Suppressor macrophage treated with lipopolysaccharide for 1 hour (primary cell): ENCODE data around the gene USP47.

Source experiments
- DNase-seq, 3 donors: peaks; one replicate each; pipeline ENCODE4 v3.0.0-alpha.2; 2020 to 2022

Gene USP47

DNA sequence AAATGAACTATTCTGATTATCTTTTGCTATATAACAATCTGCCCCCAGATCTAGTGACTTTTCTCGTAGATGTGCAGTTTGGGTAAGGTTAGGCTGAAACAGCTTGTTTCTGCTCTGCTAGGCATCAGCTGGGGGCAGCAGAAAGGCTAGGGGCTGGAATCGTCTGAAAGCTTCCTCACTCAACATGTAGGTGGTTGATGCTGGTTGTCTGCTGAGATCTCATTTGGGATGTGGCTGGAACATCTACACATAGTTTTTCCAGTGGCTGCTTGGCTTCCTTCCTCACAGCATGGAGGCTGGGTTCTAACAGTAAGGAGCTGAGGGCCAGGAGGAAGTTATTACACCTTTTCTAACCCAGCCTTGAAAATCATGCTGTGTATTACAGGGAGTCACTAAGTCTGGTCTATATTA lies 30.2 kb downstream of the USP47 start:
- no peak for DNase-seq

DNA sequence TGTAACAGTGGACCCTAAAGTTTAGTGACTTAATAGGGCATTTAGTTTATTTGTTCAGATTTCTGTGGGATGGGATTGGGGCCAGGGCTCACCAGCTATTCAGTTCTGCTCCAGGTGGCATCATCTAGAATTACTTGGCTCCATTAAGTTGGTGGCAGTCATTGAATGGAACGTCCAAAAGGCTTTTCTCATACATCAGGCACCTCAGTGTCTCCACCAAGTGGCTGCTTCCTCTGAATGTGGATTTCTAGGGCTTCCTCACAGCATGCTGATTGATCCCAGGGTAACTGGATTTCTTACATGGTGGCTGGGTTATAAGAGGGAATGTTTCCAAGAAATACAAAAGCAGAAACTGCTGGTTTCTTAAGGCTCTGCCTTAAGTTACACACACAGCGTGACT lies 34.7 kb downstream of the USP47 start:
- DNase-seq: peak in 2 of 3 donors; percentile 13 to 19

DNA sequence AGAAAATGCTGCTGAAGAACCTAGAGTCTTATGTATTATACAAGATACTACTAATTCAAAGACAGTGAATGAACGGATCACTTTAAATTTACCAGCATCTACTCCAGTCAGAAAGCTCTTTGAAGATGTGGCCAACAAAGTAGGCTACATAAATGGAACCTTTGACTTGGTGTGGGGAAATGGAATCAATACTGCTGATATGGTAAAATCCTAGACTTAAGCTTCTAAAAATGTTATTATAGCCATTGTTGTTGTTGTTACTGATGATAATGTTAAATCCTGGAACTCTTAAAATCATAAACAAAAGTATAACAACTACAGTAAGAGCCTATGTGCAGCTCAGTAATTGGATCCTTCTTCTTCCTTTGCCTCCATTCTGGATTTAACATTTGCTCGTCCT lies 38.4 kb downstream of the USP47 start:
- no peak for DNase-seq

DNA sequence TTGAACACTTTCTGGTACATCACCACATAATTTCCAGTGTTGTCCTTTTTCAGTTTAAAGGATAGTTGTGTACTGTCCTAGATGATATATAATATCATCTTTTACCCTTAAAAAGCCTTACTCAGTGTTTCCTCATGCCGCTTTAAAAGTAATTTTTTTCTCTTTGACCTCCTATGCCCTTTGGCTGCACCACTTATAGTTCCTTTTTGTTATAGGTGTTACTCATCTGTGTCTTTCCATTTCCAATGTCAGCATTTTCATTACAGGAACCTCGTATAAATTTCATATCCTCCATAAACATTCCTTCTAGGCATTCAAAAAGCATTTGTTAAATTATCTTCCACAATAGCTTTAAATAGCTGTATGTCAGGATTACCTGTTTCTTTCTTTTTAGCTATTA lies 40.8 kb downstream of the USP47 start:
- DNase-seq: peak; percentile 41 to 75 (median 68)

DNA sequence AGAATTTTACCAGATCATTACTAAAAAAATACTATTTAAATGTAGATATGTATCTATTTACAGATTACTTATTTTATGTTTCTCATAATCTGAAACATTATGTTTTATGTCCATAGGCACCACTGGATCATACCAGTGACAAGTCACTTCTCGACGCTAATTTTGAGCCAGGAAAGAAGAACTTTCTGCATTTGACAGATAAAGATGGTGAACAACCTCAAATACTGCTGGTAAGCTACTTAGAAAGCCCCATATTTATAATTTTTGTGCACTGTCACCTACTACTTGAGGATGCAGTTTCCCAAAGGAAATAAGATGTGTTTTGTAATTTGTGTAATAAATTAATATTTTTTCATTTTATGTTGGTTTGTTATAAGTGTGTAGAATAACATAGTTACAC lies 42.6 kb downstream of the USP47 start:
- no peak for DNase-seq

DNA sequence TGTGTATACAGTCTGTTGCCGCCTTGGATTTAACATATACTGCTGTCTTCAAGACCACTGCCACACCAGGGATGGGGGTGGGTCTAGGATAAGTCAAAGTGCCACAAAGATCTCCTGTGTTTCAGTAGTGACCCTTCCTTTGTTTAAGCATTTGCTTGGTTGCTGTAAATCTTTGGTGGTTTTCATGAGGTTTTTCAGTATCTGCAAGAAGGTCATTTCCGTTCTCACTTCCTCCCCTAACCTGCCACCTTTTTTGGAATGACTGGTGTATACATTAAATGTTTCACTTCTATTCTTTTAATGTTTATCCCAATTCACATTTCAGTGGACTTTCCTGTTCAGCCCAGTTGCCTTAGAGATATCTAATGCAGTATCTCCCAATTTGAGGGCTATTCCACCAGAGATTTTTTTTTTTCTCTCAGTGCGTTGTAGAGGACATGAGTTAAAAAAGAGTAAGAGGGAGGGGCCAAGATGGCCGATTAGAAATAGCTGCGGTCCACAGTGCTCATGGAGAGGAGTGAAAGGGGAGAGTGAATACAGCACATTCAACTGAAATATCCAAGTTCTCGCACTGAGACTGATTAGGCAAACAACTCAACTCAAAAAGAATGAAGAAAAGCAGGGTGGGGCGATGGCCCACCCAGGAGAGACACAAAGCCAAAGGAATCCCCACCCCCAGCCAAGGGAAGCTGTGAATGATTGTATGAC lies 43.2 kb downstream of the USP47 start:
- no peak for DNase-seq

DNA sequence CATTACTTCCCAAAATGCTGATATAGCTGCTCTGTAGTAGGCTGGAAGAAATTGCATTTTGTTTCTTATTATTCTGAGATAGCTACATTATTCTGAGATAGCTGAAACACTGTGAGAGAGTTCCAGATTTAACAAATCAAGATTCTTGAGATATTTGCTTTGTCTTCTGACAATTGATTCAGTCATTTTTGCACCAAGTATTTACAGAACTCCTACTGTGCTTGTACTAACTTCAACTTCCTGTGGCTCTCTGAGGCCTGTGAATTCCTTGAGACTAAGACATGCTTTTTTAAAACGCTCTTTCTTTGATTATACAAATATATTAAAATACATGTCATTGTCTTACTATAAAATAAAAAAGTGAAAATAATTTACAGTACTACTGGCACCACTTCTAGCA lies 52.7 kb downstream of the USP47 start:
- no peak for DNase-seq

DNA sequence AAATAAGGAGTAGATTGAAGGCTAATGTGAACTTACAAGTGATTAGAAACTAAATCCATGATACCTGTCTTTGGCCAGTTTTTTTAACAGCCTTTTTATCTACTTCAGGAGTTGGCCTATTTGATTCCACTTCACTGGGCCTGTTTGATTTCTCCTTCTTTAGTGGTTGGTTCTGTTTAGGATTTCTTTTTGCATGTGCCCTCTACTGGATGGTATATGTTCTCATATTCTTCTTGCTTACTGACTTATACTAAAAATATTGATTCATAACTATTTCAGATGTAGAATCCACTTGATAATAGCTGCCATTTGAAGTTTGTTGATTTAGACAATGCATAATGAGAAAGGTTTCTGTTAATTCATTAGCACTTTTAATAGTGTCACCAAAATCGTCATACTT lies 53.9 kb downstream of the USP47 start:
- DNase-seq: no peak

DNA sequence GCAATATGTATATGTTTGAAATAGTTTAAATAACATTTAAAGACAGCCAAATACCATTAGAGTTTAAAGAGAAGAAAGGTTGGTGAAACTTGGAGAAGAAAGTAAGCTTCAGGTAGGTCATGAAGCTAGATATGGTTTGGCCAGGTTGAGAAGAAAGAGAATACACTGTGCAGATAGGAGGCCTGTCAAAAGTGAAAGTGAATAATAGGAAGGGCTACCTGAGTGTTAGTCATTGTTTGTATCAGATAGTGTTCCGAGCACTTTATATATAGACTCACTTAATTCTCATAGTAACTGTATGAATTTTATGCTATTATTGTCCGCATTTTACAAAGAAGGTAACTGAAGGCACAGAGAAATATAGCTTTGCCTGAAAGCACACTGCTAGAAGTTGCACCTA lies 56.9 kb downstream of the USP47 start:
- DNase-seq: no peak

DNA sequence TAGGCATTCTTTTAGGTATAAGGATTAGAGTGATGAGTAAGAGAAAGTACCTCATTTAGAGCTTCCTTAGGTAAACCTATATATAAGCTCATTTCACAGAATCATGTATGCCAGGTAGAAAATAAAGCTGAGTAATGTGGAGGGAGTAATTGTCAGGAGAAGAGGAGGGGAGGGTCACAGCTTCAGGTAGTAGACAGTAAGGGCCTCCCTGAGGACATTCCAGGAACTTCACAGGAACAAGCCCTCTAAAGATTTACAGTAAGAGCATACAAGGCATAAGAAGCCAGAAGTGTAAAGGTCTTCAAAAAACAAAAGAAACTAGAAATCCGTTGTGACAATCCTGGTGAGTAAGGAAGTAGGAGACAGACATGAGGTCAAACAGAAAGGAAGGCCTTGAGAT lies 57.6 kb downstream of the USP47 start:
- DNase-seq: no peak

DNA sequence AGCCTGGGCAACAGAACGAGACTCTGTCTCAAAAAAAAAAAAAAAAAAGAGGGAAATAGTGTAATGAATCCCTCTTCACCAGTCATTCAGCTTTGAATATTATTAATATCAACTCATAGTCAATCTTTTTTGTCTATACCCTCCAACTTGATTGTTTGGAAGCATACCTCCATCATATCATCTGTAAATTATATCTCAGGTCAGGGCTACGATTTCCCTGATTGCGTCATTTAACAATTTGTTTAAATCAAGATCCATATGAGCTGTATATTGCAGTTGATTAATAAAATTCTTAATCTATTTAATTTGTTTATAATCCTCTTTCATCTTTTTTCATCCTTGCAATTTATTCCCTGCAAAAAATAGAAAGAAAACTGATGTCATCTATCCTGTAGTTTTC lies 60.2 kb downstream of the USP47 start:
- no peak for DNase-seq

DNA sequence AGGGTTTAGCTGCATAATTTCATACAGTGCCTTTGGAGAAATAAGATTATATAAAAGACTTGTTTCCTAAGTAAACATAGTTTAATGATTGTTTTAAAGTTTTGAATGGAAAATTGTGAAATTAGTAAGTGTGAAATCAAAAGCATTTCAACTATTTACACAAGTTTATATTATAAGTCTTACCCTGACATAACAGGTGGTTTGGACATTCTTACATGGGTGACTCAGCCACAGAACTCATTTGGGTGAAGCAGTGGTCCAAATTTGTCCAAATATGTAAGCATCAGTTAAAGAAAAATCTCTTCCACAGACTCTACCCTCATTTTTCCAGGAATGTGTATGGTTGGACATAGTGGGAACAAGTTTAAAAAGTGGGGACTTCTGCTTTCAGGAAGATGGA lies 68.0 kb downstream of the USP47 start:
- no peak for DNase-seq

DNA sequence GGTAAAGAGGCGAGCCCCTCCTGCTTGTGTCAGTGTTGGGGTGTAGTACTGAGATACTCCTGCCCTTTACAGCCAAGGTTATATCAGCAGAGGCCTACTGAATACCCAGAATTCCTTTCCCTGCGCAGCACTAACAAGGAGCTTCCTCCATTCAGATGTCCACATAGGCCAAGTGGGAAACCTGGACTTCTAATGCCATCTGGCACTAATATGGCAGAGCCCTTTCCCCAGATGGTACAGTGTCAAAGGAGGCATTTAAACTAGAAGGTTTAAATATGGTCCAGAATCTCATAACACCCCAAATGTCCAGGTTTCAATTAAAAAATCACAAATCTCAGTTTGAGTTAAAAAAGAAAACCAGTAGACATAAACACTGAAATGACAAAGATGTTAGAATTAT lies 68.8 kb downstream of the USP47 start:
- no peak for DNase-seq

DNA sequence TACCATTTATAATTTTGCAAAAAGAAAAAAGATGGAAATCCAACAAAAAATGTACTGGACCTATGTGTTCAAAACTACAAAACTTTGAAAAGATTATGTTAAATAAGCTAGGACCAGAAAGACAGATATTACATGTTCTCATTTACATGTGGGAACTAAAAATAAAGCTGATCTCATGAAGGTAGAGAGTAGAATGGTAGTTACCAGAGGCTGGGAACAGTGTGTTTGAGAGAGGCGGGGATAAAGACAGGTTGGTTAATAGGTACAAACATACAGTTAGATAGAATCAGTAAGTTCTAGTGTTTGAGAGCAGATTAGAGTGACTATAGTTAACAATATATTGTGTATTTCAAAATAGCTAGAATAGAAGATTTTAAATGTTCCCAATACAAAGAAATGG lies 71.6 kb downstream of the USP47 start:
- no peak for DNase-seq

DNA sequence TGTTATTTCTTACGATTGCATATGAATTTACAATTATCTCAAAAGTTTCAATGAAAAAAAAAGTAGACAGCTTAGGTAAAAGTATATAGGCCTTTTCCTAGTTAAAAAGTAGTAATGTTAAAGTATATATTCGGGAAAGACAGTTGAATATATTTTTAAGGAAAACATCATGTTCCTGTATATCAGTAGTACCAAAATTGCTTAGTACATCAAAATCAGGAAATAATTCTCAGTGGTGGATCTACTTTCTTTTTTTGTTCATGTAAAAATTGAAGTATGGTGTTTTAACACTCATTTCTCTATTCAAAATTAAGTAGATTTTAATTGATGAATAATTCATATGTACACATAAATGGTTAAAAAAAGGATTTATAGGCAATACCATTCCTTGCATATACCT lies 73.9 kb downstream of the USP47 start:
- DNase-seq: no peak

DNA sequence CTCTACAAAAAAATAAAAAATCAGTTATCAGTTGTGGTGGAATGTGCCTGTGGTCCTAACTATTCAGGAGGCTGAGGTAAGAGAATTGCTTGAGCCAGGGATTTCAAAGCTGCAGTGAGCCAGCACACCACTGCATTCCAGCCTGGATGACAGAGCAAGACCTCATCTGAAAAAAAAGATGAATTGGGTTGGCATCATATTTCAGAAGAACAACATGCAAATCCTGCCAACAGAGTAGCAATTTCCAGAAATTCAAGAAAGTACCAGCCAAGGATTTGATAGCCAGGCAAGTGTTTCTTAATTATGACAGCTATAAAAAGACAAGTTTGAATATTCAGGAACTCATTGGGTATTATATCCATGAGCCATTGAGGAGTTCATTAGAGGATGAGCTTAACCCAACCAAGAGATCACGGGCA lies 75.2 kb downstream of the USP47 start:
- DNase-seq: no peak

DNA sequence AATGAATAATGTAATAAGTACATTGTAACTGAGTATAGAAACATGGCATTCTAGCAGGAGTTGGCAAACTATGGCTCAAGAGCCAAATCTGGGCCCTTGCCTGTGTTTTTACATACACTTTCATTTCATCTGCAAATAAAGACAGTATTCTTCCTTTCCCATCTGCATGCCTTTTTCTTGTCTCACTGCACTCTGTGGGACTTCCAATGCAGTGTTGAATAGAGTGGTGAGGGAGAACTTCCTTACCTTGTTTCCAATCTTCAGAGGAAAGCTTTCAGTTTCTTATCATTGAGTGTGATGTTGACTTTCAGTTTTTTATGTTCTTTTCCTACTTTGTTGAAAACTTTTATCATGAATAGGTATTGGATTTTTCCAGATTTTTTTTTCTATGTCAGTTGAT lies 82.1 kb downstream of the USP47 start:
- DNase-seq: no peak

DNA sequence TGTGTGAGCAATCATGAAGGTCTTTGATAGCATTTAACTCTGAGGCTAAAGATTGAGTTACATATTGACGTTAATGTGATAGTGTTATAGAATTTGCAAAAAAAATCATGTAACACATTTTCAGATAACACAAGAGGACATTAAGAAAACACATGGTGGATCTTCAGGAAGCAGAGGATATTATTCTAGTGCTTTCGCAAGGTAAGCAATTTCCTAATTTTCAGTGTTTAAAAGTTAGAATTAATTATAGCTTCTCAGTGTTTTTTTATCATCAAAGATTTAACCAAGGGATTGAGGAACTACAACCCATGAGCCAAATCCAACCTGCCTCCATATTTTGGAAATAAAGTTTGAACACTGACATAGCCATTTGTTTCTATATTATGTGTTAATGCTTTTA lies 88.1 kb downstream of the USP47 start:
- DNase-seq: no peak

DNA sequence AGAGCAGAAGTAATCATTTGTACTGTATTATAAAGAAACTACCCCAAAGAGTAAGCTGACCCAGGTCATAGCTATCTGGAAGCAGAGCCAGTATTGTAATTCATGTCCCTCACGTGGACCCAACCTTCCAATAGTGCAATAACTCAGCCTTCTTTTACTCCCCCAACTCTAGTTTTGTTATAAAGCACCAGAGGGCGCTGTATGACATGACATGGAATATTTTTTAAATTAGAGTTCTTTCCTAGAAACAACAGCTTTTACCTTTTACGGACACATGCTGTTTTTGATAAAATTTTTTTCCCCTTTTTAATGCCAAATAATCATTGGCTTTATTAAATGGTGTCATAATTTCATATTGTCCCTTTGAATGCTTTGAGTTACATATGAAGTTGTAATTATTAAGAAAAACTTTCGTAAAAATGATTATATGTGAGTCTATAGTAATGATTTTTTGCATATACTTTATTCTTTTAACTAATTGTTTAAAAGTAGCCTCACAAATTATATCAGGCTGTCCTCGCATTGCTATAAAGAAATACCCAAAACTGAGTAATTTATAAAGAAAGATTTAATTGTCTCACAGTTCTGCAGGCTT lies 89.8 kb downstream of the USP47 start:
- peak; percentile 59 to 68 (median 59) for DNase-seq

DNA sequence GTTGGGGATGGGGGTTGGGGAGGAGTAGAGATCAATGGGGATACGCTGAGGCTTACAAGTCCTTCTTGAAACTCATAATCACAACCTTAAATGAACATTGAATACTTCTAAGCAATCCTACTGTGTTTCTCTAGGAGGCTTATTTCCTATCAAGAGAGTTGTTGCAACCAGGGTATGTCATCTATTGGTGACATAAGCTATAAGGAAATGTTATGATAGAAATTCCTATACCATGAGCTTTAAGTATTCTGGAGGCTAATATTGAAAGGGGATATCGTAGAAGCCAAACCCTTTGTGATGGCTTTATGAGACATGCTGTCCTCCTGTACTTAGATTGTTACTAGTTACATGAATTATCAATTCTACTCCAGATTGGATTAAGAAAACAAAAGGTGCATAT lies 93.8 kb downstream of the USP47 start:
- no peak for DNase-seq

DNA sequence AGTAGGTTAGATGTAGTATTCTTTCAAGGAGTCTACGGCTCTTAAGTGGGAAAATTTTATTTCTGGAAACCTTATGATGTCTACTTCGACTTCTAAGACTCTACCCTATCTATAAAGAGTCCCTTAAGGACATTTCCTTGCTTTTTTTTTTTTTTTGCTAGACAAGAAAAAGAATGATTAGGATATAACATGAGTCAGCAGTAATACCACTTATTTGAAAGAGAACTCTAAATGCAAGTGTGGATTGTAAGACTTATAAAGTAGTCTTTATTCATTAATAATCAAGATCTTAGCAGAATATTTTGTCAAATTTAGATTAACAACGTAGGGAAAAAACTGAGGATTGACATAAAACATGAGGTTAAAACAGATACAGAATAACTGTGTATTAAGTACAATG lies 95.7 kb downstream of the USP47 start:
- no peak for DNase-seq

DNA sequence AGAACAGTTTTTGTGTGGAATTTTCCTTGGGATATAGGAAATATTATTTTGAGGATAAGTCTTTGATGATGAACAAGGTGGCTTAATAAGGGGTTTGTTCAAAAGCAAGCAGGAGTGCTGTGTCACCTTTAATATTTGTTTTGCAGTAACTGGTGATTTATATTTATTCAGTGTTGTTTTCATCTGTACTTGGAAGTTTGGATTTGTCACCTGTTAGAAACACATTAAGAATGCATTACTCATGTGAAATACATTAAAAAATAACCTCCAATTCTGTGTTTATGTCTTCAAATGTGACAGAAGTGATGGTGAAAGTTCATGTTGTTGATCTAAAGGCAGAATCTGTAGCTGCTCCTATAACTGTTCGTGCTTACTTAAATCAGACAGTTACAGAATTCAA lies 96.2 kb downstream of the USP47 start:
- DNase-seq: no peak

DNA sequence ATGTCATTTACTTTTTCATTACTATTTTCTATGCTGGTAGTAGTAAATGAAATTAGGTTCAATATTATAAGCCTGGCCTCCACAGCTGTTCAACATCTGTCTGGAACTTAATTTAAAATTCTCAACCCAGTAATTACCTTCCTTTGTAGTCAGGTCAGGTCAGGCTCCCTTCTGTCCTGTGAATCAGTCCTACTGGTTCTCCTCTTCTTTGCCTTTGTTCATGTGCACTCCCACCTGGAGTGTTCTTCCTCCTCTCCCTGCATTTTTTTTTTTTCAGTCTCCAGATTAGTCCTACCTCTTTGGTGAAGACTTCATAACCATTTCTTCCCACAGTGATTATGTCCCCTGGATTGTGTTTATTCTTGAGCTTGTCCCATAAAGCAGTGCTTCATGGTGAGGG lies 98.8 kb downstream of the USP47 start:
- no peak for DNase-seq

DNA sequence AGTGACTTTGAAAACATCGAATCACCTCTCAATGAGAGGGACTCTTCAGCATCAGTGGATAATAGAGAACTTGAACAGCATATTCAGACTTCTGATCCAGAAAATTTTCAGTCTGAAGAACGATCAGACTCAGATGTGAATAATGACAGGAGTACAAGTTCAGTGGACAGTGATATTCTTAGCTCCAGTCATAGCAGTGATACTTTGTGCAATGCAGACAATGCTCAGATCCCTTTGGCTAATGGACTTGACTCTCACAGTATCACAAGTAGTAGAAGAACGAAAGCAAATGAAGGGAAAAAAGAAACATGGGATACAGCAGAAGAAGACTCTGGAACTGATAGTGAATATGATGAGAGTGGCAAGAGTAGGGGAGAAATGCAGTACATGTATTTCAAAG lies 100.9 kb downstream of the USP47 start:
- no peak for DNase-seq

DNA sequence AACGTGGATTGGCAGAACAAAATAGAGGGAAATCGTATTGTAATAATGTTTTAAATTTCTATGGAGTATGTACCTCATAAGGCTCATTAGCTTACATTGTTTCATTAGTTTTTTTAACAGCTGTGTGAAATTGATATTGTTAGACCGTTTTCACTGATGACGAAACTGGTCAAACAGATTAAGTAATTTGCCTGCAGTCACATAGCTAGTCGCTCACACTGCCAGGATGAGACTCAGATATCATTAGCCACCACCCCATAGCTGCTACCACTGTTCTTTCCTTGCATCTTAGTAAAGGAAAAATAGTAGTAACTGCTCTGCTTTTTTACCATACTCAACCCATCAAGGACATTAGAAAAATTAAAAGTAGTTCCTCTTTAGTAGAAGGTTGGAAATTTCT lies 102.7 kb downstream of the USP47 start:
- no peak for DNase-seq
